Right lobe of liver (tissue), 6 donors: ENCODE results near the gene FRMD4A. TPM values are rescaled to one million over a fixed set of nuclear protein-coding genes. Genes with fewer than 3 reads are reported as not detected.

Source experiments
- ATAC-seq, 4 donors: fragments of 200-7000 bp; cut with Tn5 transposase; one replicate each; pipeline ENCODE4 v1.9.1; 2020; ENCODE audit warnings: mild to moderate bottlenecking in 4 of 4, moderate library complexity in 4 of 4
- DNase-seq, 3 donors: peaks; one replicate each; pipeline ENCODE4 v3.0.0-alpha.2; 2020
- H3K27ac ChIP-seq, 3 donors: fragments of 200-600 bp; one replicate each; pipeline ENCODE4 v1.8.0; 2022
- H3K27me3 ChIP-seq, 2 donors: fragments of 200-600 bp; one replicate each; pipeline ENCODE4 v1.8.0; 2022
- H3K36me3 ChIP-seq, 4 donors: fragments of 200-600 bp; sonication (generic) in 1 of 4; one replicate each; pipeline versions ENCODE4 v1.5.1 to v1.8.0; 2017 to 2022; ENCODE audit warnings: control low read depth in 1 of 4
- H3K4me1 ChIP-seq, 4 donors: fragments of 200-600 bp; sonication (generic) in 1 of 4; one replicate each; pipeline versions ENCODE4 v1.5.1 to v1.8.0; 2017 to 2022; ENCODE audit warnings: control low read depth in 1 of 4
- H3K4me3 ChIP-seq, 3 donors: fragments of 200-600 bp; one replicate each; pipeline ENCODE4 v1.8.0; 2022
- H3K9me3 ChIP-seq, 4 donors: fragments of 200-600 bp; sonication (generic) in 1 of 4; one replicate each; pipeline versions ENCODE4 v1.5.1 to v1.8.0; 2017 to 2022; ENCODE audit warnings: control low read depth in 1 of 4
- POLR2A ChIP-seq: fragments of 450-650 bp; IDR thresholded peaks from one replicate; pipeline ENCODE4 v1.6.1; 2017; ENCODE audit warnings: antibody characterized with exemption, mild to moderate bottlenecking
- WGBS: methylation state at CpG from one replicate; pipeline ENCODE4 v1.1.6; 2018; ENCODE audit warnings: low coverage, low lambda C conversion rate; ENCODE audit not compliant: insufficient coverage; ENCODE audit errors: missing lambda C conversion rate; 5-methylcytosine and 5-hydroxymethylcytosine counted together
- intact Hi-C, 2 donors: fragments of 100-400 bp; cut with DNase I; formaldehyde crosslinking; loops; one replicate each; pipeline versions ENCODE4 v1.11.2 to v1.14.1; 2022
- total RNA-seq, 6 experiments: library from RNA; depleted of rRNA in 2 of 6; stranded (reverse); fragments of >200 nt in 2 of 6; fragmentation: NEBNext Ultra II Directional in 3 of 6; extraction: Animal tissue kit (Norgen Biotek cat#: 25700) in 3 of 6; gene quantifications; one replicate each; pipeline versions ENCODE4 v1.1.0 to v1.2.4, GENCODE V29; 2016 to 2023
- TF ChIP-seq, protein P1 (sequence below), 4 donors: fragments of 200-600 bp in 3 of 4; fragments of 450-650 bp in 1 of 4; IDR thresholded peaks; one replicate each; pipeline versions ENCODE4 v1.5.1 to v1.8.0; 2016 to 2022; ENCODE audit warnings: antibody characterized with exemption in 4 of 4, mild to moderate bottlenecking in 2 of 4
- donor health status: DM: no; HTN: yes; CAD: no.
- donor health status: DM: no; HTN: no; CAD: no.
- donor health status: DM: no; HTN: no; CAD: no.
- donor health status: DM: no; HTN: yes; CAD: no.
- donor health status: DM: no; HTN: yes; CAD: no.

FRMD4A gene
- total RNA-seq, 6 experiments from 2014 or later: 8.4 to 22.8 (median 13.3) TPM

DNA sequence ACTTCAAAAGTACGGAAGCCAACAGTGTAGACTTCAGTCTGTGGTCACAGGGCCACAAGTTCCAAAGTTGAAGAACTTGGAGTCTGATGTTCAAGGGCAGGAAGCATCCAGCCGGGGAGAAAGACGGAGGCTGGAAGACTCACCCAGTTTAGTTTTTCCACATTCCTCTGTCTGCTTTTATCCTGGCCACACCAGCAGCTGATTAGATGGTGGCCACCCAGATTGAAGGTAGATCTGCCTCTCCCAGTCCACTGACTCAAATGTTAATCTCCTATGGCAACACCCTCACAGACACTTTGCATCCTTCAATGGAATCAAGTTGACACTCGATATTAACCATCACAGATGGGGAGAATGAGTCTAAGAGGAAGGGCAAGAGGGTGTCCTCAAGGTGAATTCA lies 19.3 kb upstream of the FRMD4A start:
- H3K9me3 ChIP-seq: no peaks in the 10 kb centered on the region
- H3K27ac ChIP-seq: no peak overlapping the region
- WGBS: 67% methylated on average over 3 of the region's 4 CpGs
- no peaks in the 10 kb centered on the region for H3K4me1 ChIP-seq
- no peak overlapping the region for H3K4me3 ChIP-seq
- TF ChIP-seq, protein P1, sequence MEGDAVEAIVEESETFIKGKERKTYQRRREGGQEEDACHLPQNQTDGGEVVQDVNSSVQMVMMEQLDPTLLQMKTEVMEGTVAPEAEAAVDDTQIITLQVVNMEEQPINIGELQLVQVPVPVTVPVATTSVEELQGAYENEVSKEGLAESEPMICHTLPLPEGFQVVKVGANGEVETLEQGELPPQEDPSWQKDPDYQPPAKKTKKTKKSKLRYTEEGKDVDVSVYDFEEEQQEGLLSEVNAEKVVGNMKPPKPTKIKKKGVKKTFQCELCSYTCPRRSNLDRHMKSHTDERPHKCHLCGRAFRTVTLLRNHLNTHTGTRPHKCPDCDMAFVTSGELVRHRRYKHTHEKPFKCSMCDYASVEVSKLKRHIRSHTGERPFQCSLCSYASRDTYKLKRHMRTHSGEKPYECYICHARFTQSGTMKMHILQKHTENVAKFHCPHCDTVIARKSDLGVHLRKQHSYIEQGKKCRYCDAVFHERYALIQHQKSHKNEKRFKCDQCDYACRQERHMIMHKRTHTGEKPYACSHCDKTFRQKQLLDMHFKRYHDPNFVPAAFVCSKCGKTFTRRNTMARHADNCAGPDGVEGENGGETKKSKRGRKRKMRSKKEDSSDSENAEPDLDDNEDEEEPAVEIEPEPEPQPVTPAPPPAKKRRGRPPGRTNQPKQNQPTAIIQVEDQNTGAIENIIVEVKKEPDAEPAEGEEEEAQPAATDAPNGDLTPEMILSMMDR (IDR thresholded peaks at IDR 0.05): no peak
- H3K27me3 ChIP-seq: no peaks in the 10 kb centered on the region
- no peak for ATAC-seq
- no peak for DNase-seq
- H3K36me3 ChIP-seq: no peaks in the 10 kb centered on the region
- intact Hi-C loops: no loop called here

DNA sequence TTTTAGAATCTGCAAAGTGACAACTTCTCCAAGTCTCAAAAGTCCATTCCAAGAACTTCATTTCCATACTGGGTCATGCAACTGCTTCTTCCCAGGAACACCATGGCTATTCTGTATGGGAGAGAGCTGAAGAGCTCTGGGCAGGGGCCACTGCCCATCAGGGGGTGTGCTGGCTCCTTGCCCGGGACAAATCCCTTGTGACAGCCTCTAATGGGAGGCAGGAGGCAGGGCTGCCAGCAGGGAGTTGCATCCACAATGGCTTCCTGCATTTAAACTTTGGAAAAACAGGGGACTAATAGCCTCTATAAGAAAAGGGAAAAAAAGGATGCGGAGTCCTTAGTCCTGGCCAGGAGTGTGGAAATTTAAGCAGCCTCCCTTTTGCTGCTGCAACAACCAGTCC lies 18.4 kb upstream of the FRMD4A start:
- 57% methylated on average over 2 of the region's 2 CpGs for WGBS
- Histone ChIP-seq H3K27ac (no peak overlapping the region), H3K36me3 (no peaks in the 10 kb centered on the region), H3K27me3 (no peaks in the 10 kb centered on the region), H3K4me3 (no peak overlapping the region), H3K9me3 (no peaks in the 10 kb centered on the region), H3K4me1 (no peaks in the 10 kb centered on the region)
- intact Hi-C loops: no loop called here
- no peak for ATAC-seq
- DNase-seq: no peak
- TF ChIP-seq, protein P1 (IDR thresholded peaks at IDR 0.05): no peak
- no peak for TF ChIP-seq POLR2A

DNA sequence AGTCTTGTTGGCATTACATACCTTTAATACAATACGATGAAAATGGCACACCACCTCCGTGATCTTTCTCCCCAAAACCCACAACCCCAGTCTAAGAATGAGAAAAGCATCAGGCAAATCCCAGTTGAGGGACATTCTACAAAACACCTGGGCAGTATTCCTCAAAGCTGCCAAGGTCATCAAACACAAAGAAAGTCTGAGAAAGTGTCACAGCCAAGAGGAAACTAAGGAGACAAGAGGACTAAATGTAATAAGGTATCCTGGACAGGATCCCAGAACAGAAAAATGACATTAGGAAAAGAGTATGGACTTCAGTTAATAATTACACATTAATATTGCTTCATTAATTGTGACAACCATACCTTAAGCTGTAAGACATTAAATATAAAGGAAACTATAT lies 14.5 kb upstream of the FRMD4A start:
- intact Hi-C loops: no loop called here
- TF ChIP-seq POLR2A: no peak
- TF ChIP-seq, protein P1 (IDR thresholded peaks at IDR 0.05): no peak
- DNase-seq: no peak
- H3K36me3 ChIP-seq: no peaks in the 10 kb centered on the region
- ATAC-seq: no peak
- no peak overlapping the region for H3K4me3 ChIP-seq
- H3K27ac ChIP-seq: no peak overlapping the region
- H3K27me3 ChIP-seq: no peaks in the 10 kb centered on the region
- 89% methylated on average over 2 of the region's 2 CpGs for WGBS
- no peaks in the 10 kb centered on the region for H3K4me1 ChIP-seq
- H3K9me3 ChIP-seq: no peaks in the 10 kb centered on the region

DNA sequence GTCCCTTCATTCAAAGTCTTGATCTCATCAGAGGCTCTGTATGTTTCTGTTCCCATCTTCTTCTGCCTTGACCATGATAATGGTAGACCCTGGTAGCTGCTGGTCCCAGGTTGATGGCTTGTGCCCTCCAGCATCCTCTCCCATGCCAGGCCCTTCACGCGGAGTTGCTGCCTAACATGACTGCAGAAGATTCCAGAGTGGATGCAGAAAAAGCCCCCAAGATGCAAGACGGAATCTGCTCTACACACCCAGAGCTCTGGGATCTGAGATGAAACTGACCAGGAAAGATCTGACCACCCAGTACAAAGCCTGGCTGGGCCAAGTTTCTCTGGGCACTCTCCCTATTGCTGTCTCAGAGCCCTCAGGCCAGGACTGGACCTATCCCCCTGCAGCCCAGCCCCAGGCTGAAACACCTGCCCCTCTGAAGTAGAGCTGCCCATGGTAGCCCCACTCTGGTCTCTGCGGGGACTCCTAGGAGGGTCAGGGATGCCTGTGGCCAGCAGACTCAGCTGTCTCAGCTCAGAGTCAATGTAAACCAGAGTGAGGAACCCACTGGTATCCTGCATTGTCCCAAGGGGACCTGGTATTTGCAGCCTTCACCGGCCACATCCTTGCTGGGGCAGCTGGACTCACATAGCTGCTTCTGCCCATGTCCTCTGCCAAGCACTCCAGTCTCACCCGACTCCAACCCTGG lies 9.5 kb upstream of the FRMD4A start:
- WGBS: 95% methylated on average over 3 of the region's 6 CpGs
- no peak overlapping the region for H3K27ac ChIP-seq
- H3K9me3 ChIP-seq: no peaks in the 10 kb centered on the region
- TF ChIP-seq POLR2A: no peak
- TF ChIP-seq, protein P1 (IDR thresholded peaks at IDR 0.05): no peak
- DNase-seq: no peak
- no peaks in the 10 kb centered on the region for H3K4me1 ChIP-seq
- intact Hi-C loops: no loop called here
- H3K27me3 ChIP-seq: no peaks in the 10 kb centered on the region
- peak in 1 of 4 donors; percentile 27 for ATAC-seq
- no peak overlapping the region for H3K4me3 ChIP-seq
- no peaks in the 10 kb centered on the region for H3K36me3 ChIP-seq

DNA sequence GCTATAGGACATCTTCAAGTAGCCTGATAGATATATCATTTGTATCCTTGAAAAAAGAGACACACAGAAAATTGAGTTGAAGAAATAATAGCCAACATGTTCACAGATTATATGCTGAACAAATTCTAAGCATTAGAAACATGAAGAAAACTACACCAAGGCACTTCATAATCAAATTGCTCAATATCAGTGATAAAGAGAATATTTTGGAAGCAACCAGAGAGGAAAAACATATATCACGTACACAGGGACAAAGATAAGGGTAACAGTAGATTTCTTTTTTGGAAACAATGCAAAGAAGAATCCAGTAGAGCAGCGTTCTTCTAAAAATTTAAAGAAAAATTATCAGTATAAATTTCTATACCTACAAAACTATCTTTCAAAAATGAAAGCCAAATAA lies 6.0 kb upstream of the FRMD4A start:
- H3K36me3 ChIP-seq: no peaks in the 10 kb centered on the region
- no peak overlapping the region for H3K27ac ChIP-seq
- no peak overlapping the region for H3K4me3 ChIP-seq
- ATAC-seq (no peak), DNase-seq (no peak)
- H3K27me3 ChIP-seq: no peaks in the 10 kb centered on the region
- H3K4me1 ChIP-seq: no peaks in the 10 kb centered on the region
- no peak for TF ChIP-seq POLR2A
- TF ChIP-seq, protein P1 (IDR thresholded peaks at IDR 0.05): no peak
- intact Hi-C loops: no loop called here
- WGBS: 53% methylated on average over 2 of the region's 2 CpGs
- H3K9me3 ChIP-seq: no peaks in the 10 kb centered on the region
